ENCODE measurements around the gene ARL8A. TPM values are rescaled to one million over a fixed set of nuclear protein-coding genes. Genes with fewer than 3 reads are reported as not detected.

The ARL8A gene
- total and polyA plus RNA-seq, 2 donors (not counting 1 experiment from before 2014, with no cell fraction given), result 18.7 to 35.8 TPM

GRCh38 chr1:202105571-202106339 lies 38.8 kb downstream of the ARL8A start:
- no peaks in the 10 kb centered on the region for H3K36me3 ChIP-seq (ENCODE audit: control insufficient read depth, insufficient read depth, low read length)
- H3K27me3 ChIP-seq (ENCODE audit: control insufficient read depth, insufficient read depth, low read length), result peaks cover 2% of the 10 kb centered on the region
- no peak overlapping the region for H2AFZ ChIP-seq (ENCODE audit: low read length)
- H3K27ac ChIP-seq (ENCODE audit: insufficient read depth, low read length), result no peak overlapping the region
- no peak overlapping the region for H3K4me3 ChIP-seq (replicated peaks in 1 of 4; ENCODE audit: control extremely low read depth in 1 of 4, insufficient read depth in 1 of 4, low read depth in 3 of 4, low read length in 4 of 4)
- H3K79me2 ChIP-seq (ENCODE audit: control insufficient read depth, insufficient read depth, low read length), result no peaks in the 10 kb centered on the region
- no peak overlapping the region for H3K4me2 ChIP-seq (ENCODE audit: extremely low read depth, insufficient read depth, low read length)
- H4K20me1 ChIP-seq (ENCODE audit: control insufficient read depth, extremely low read depth, insufficient read depth, low read length), result no peaks in the 10 kb centered on the region
- no peaks in the 10 kb centered on the region for H3K9me3 ChIP-seq (ENCODE audit: control insufficient read depth, insufficient read depth, low read depth, low read length)
- no peaks in the 10 kb centered on the region for H3K4me1 ChIP-seq (ENCODE audit: control insufficient read depth, extremely low read depth, insufficient read depth, low read length)
- peak; percentile 40 to 83 for DNase-seq (ENCODE audit: low read depth in 2 of 2)
- TF ChIP-seq EZH2 (IDR thresholded peaks at IDR 0.05; ENCODE audit: low read length, missing control alignments), result no peak
- no peak for TF ChIP-seq CTCF (conservative IDR thresholded peaks at IDR 0.05 in 1 of 2, IDR thresholded peaks at IDR 0.05 in 1 of 2; ENCODE audit: low read depth in 1 of 2, low read length in 2 of 2)
- H3K9ac ChIP-seq (ENCODE audit: insufficient read depth, low read length), result no peak overlapping the region

- no peak overlapping the region for H2AFZ ChIP-seq (ENCODE audit: low read length)
- no peak overlapping the region for H3K27ac ChIP-seq (ENCODE audit: insufficient read depth, low read length)
- H3K9me3 ChIP-seq (ENCODE audit: control insufficient read depth, insufficient read depth, low read depth, low read length), result no peaks in the 10 kb centered on the region
- H3K36me3 ChIP-seq (ENCODE audit: control insufficient read depth, insufficient read depth, low read length), result no peaks in the 10 kb centered on the region
- H3K4me2 ChIP-seq (ENCODE audit: extremely low read depth, insufficient read depth, low read length), result no peak overlapping the region
- no peaks in the 10 kb centered on the region for H4K20me1 ChIP-seq (ENCODE audit: control insufficient read depth, extremely low read depth, insufficient read depth, low read length)
- DNase-seq (ENCODE audit: low read depth in 2 of 2), result no peak
- H3K4me3 ChIP-seq (replicated peaks in 1 of 4; ENCODE audit: control extremely low read depth in 1 of 4, insufficient read depth in 1 of 4, low read depth in 3 of 4, low read length in 4 of 4), result no peak overlapping the region
- no peaks in the 10 kb centered on the region for H3K79me2 ChIP-seq (ENCODE audit: control insufficient read depth, insufficient read depth, low read length)
- no peaks in the 10 kb centered on the region for H3K4me1 ChIP-seq (ENCODE audit: control insufficient read depth, extremely low read depth, insufficient read depth, low read length)
- TF ChIP-seq EZH2 (IDR thresholded peaks at IDR 0.05; ENCODE audit: low read length, missing control alignments), result no peak
- no peaks in the 10 kb centered on the region for H3K27me3 ChIP-seq (ENCODE audit: control insufficient read depth, insufficient read depth, low read length)
- H3K9ac ChIP-seq (ENCODE audit: insufficient read depth, low read length), result no peak overlapping the region
Observed at GRCh38 chr1:202104073-202104472, 40.5 kb downstream of the ARL8A start.

DNA sequence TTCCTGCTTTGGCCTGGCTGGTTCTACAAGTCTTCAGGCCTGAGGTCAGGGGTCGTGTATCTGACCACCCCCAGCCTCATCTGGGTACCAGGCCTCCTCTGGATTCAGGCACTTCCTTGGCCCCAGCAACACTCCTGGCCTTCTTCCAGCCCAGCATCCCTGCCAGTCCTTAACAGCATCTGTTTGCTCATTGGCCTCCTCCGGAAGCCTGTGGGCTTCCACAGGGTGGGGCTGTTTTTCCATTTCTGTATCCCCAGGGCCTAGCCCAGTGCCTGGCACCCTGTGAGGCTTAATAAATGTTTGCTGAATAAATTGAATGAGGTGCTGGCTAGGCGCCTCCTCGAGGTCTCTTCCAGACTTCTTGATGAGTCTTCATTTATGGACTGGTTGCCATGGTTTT lies 43.4 kb downstream of the ARL8A start:
- DNase-seq (ENCODE audit: low read depth in 2 of 2), result no peak
- Histone ChIP-seq H3K27ac (ENCODE audit: insufficient read depth, low read length) (no peak overlapping the region), H3K27me3 (ENCODE audit: control insufficient read depth, insufficient read depth, low read length) (no peaks in the 10 kb centered on the region)

More for the DNA sequence above, 43.4 kb downstream of the ARL8A start:
- Histone ChIP-seq H2AFZ (ENCODE audit: low read length) (no peak overlapping the region), H3K4me3 (replicated peaks in 1 of 4; ENCODE audit: control extremely low read depth in 1 of 4, insufficient read depth in 1 of 4, low read depth in 3 of 4, low read length in 4 of 4) (no peak overlapping the region), H3K79me2 (ENCODE audit: control insufficient read depth, insufficient read depth, low read length) (no peaks in the 10 kb centered on the region), H4K20me1 (ENCODE audit: control insufficient read depth, extremely low read depth, insufficient read depth, low read length) (no peaks in the 10 kb centered on the region), H3K4me1 (ENCODE audit: control insufficient read depth, extremely low read depth, insufficient read depth, low read length) (no peaks in the 10 kb centered on the region), H3K4me2 (ENCODE audit: extremely low read depth, insufficient read depth, low read length) (no peak overlapping the region), H3K9me3 (ENCODE audit: control insufficient read depth, insufficient read depth, low read depth, low read length) (no peaks in the 10 kb centered on the region), H3K36me3 (ENCODE audit: control insufficient read depth, insufficient read depth, low read length) (no peaks in the 10 kb centered on the region), H3K9ac (ENCODE audit: insufficient read depth, low read length) (no peak overlapping the region)
- TF ChIP-seq EZH2 (IDR thresholded peaks at IDR 0.05; ENCODE audit: low read length, missing control alignments) (no peak), CTCF (conservative IDR thresholded peaks at IDR 0.05 in 1 of 2, IDR thresholded peaks at IDR 0.05 in 1 of 2; ENCODE audit: low read depth in 1 of 2, low read length in 2 of 2) (no peak)

All from fibroblast of lung (primary cell).